Breast epithelium (tissue), 4 donors: Measurements from ENCODE around the gene FARP1. TPM values are rescaled to one million over a fixed set of nuclear protein-coding genes. Genes with fewer than 3 reads are reported as not detected.

Experiments
- DNase-seq, 2 donors: peaks; one replicate each; pipeline ENCODE4 v3.0.0-alpha.2; 2019; ENCODE audit warnings: low spot score in 2 of 2
- H3K27ac ChIP-seq, 2 donors: fragments of 200-600 bp; sonication (generic) in 1 of 2; one replicate each; pipeline ENCODE4 v1.5.1; 2016 to 2019; ENCODE audit warnings: mild to moderate bottlenecking in 1 of 2
- H3K27me3 ChIP-seq, 2 donors: fragments of 200-600 bp; sonication (generic) in 1 of 2; one replicate each; pipeline versions ENCODE4 v1.5.1 to v1.6.0; 2017 to 2019; ENCODE audit warnings: control low read depth in 1 of 2, mild to moderate bottlenecking in 1 of 2
- H3K36me3 ChIP-seq: fragments of 200-600 bp; one replicate; pipeline ENCODE4 v1.5.1; 2019
- H3K4me1 ChIP-seq, 2 donors: fragments of 200-600 bp; sonication (generic); one replicate each; pipeline ENCODE4 v1.5.1; 2016 to 2019; ENCODE audit warnings: control low read depth in 1 of 2
- H3K4me3 ChIP-seq, 3 donors: fragments of 200-600 bp; sonication (generic); 1 replicate in 2 of 3; 2 replicates in 1 of 3; pipeline ENCODE4 v1.5.1; 2016 to 2019; ENCODE audit warnings: mild to moderate bottlenecking in 3 of 3, moderate library complexity in 2 of 3
- H3K9me3 ChIP-seq, 2 donors: fragments of 200-600 bp; sonication (generic) in 1 of 2; one replicate each; pipeline ENCODE4 v1.5.1; 2016 to 2019; ENCODE audit warnings: control low read depth in 1 of 2
- POLR2A ChIP-seq: fragments of 450-650 bp; IDR thresholded peaks from one replicate; pipeline ENCODE4 v1.6.1; 2016; ENCODE audit warnings: antibody characterized with exemption, mild to moderate bottlenecking, moderate library complexity
- POLR2AphosphoS5 ChIP-seq, 3 donors: sonication (generic); formaldehyde crosslinking; IDR thresholded peaks; one replicate each; pipeline ENCODE4 v1.6.1; 2017; ENCODE audit warnings: antibody characterized with exemption in 3 of 3
- intact Hi-C: fragments of 100-400 bp; cut with DNase I; formaldehyde crosslinking; loops from one replicate; pipeline ENCODE4 v1.15.1; 2023; ENCODE audit warnings: low total_unique reads
- total RNA-seq, 3 donors: library from RNA; depleted of rRNA; stranded (reverse); fragments of >200 nt; gene quantifications; one replicate each; pipeline ENCODE4 v1.1.0, GENCODE V29; 2016
- TF ChIP-seq, protein P1 (sequence below), 3 donors: fragments of 450-650 bp; IDR thresholded peaks; one replicate each; pipeline ENCODE4 v1.5.1; 2016 to 2017; ENCODE audit warnings: antibody characterized with exemption in 3 of 3, mild to moderate bottlenecking in 3 of 3, moderate library complexity in 3 of 3

Gene FARP1
- total RNA-seq, 3 donors from 2014 or later, result 29.8 to 97.3 (median 80.1) TPM

DNA sequence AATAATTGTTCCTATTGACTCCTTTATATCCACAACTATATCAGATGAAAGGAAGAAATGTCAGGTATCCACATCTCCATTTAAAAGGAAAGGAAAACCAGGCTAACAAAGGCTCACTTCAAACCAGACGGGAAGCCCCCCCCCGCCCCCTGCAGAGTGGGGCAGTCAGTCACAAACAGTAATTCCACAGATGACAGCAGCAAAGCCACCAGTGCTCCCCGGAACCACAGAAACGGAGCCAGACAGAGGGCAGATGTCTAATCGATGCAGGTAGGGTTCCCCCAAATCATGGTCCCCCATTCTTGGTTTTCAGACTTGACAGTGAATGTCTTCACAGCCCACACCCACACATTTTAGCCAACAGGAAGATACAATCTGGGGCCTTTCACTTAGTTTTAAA lies 333.2 kb downstream of the FARP1 start:
- TF ChIP-seq POLR2AphosphoS5 (IDR thresholded peaks at IDR 0.05) (no peak), POLR2A (no peak)
- TF ChIP-seq, protein P1, sequence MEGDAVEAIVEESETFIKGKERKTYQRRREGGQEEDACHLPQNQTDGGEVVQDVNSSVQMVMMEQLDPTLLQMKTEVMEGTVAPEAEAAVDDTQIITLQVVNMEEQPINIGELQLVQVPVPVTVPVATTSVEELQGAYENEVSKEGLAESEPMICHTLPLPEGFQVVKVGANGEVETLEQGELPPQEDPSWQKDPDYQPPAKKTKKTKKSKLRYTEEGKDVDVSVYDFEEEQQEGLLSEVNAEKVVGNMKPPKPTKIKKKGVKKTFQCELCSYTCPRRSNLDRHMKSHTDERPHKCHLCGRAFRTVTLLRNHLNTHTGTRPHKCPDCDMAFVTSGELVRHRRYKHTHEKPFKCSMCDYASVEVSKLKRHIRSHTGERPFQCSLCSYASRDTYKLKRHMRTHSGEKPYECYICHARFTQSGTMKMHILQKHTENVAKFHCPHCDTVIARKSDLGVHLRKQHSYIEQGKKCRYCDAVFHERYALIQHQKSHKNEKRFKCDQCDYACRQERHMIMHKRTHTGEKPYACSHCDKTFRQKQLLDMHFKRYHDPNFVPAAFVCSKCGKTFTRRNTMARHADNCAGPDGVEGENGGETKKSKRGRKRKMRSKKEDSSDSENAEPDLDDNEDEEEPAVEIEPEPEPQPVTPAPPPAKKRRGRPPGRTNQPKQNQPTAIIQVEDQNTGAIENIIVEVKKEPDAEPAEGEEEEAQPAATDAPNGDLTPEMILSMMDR (IDR thresholded peaks at IDR 0.05), result no peak
- H3K4me3 ChIP-seq, result no peak overlapping the region
- intact Hi-C loops, result no loop called here
- H3K9me3 ChIP-seq, result no peaks in the 10 kb centered on the region
- DNase-seq, result no peak
- no peaks in the 10 kb centered on the region for H3K36me3 ChIP-seq
- H3K4me1 ChIP-seq, result peaks cover 0 to 6% of the 10 kb centered on the region in 2 donors
- no peaks in the 10 kb centered on the region for H3K27me3 ChIP-seq
- H3K27ac ChIP-seq, result peak overlapping the region; percentile 33 to 68

DNA sequence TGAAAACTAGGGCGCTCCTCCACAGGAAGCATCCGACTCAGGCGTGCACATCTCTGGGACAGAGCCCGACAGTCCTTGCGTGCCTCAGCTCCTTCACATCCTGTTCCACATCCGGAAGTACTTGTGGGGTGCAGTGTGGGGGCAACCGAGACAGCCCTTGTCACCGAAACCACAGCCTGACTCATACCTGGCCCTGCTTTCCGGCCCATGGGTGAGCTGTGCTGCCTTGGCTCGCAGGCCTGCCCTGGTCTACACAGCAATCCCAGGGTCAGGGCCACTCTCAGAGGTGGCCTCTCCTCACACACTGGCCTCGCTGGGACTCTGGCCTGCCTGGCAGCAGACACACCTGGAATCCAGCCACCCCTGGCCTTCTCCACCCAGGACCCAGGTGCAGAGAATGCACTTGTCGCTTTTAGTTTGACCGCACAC lies 333.7 kb downstream of the FARP1 start:
- peak overlapping the region; percentile 33 to 68 for H3K27ac ChIP-seq
- H3K9me3 ChIP-seq, result no peaks in the 10 kb centered on the region
- DNase-seq, result peak in 1 of 2 donors; percentile 46
- TF ChIP-seq POLR2A (no peak), POLR2AphosphoS5 (IDR thresholded peaks at IDR 0.05) (no peak)
- TF ChIP-seq, protein P1 (IDR thresholded peaks at IDR 0.05), result no peak
- peaks cover 0 to 6% of the 10 kb centered on the region in 2 donors for H3K4me1 ChIP-seq
- H3K27me3 ChIP-seq, result no peaks in the 10 kb centered on the region
- intact Hi-C loops, result no loop called here
- H3K4me3 ChIP-seq, result peak overlapping the region in 1 of 3 donors; percentile 16
- no peaks in the 10 kb centered on the region for H3K36me3 ChIP-seq

DNA sequence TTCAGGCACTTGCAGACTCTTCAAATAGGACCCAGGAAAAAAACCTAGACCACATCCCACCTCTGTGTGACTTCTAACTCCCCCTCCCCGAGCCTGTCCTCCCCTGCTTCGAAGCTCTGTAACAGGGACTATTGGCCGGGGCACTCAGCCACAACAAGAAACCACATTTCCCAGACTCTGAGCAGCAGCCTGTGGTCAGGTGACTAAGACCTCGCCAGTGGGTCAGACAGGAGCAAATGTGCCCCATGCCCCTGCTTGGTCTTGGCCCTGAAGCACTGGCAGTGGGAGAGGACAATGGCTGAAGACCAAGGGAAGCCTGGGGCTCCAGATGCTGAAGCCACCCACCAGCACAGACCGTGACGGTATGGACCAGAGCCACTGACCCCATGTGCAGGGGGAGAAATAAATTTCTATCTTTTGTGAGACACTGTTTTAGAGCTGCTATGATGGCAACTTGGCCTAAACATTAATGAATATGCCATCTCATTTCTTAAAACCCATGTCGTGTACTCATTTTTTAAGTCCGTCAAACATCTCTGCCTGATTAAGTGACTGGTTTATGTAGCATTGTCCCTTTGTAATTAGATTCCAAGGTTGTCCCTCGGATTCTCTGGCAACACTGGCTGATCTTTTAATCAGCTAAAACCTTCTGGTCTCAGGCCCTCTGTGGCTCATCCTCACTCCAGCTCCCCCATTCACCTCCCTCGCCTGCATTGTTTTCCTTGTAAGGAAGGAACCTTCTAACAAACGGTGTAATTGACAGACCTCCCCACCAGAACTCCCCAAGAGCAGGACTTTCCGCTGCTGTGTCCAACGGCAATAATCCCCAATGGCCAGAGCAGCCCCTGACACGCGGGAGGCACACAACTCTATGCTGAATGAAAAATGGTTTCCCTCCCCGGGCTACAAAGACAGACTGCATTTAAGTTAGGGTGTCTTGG lies 335.6 kb downstream of the FARP1 start:
- peaks cover 3 to 16% of the 10 kb centered on the region in 2 donors for H3K4me1 ChIP-seq
- TF ChIP-seq POLR2AphosphoS5 (IDR thresholded peaks at IDR 0.05) (no peak), POLR2A (no peak)
- TF ChIP-seq, protein P1 (IDR thresholded peaks at IDR 0.05), result no peak
- DNase-seq, result no peak
- no peaks in the 10 kb centered on the region for H3K27me3 ChIP-seq
- H3K4me3 ChIP-seq, result no peak overlapping the region
- peak overlapping the region in 1 of 2 donors; percentile 13 for H3K27ac ChIP-seq
- intact Hi-C loops, result no loop called here
- no peaks in the 10 kb centered on the region for H3K9me3 ChIP-seq
- H3K36me3 ChIP-seq, result no peaks in the 10 kb centered on the region

DNA sequence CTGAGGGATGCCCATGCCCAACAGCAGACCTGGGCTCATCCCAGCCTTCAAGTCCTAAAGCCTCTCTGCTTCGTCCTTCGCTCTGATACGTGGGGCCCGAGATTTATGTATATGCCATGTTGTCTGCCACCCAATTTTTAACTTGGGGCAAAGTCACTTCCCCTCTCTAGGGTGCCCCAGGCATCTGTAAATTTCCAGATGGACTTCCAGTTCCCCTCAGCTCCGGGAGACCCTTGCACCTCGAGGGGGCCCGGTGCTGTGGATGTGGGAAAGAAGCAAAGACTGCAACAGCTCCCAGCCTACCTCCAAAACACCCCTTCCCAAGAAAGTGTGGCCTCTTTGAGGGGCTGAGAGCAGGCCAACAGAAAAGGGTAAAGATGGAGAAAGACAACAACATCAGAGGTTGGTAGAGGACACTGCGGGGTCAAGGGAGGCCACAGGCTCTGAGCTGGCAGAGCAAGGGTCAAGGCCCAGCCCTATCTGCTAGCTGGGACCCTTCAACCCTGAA lies 336.7 kb downstream of the FARP1 start:
- intact Hi-C loops, result no loop called here
- TF ChIP-seq, protein P1 (IDR thresholded peaks at IDR 0.05), result no peak
- TF ChIP-seq POLR2A (no peak), POLR2AphosphoS5 (IDR thresholded peaks at IDR 0.05) (no peak)
- H3K4me1 ChIP-seq, result peaks cover 14 to 17% of the 10 kb centered on the region in 2 donors

More for the DNA sequence above, 336.7 kb downstream of the FARP1 start:
- no peak for DNase-seq
- no peaks in the 10 kb centered on the region for H3K27me3 ChIP-seq
- no peaks in the 10 kb centered on the region for H3K36me3 ChIP-seq
- no peaks in the 10 kb centered on the region for H3K9me3 ChIP-seq
- H3K27ac ChIP-seq, result no peak overlapping the region
- H3K4me3 ChIP-seq, result no peak overlapping the region
